ENCODE results near the gene MKNK2. TPM values are rescaled to one million over a fixed set of nuclear protein-coding genes. Genes with fewer than 3 reads are reported as not detected.

MKNK2 gene
- total and polyA plus RNA-seq, 2 of the 13 experiments (the other 11 are each of a cell fraction or from before 2014, with no cell fraction given): 44.9 to 112 TPM

- TF ChIP-seq MLX (CRISPR knock-in tag; IDR thresholded peaks at IDR 0.05) (peak; percentile 71; the same call in 1 of the 2 replicates), ZC3H13 (CRISPR knock-in tag; IDR thresholded peaks at IDR 0.05) (0 out of 2 replicates have a peak, but pooled peaks have one; percentile 36), ZFP82 (CRISPR knock-in tag; IDR thresholded peaks at IDR 0.05; ENCODE audit: borderline replicate concordance) (0 out of 2 replicates have a peak, but pooled peaks have one; percentile 37), ATF7 (IDR thresholded peaks at IDR 0.05) (peak; percentile 29; the same call in 1 of the 2 replicates), ATF7 (CRISPR knock-in tag; IDR thresholded peaks at IDR 0.05) (peak; percentile 71), ZNF709 (CRISPR knock-in tag; IDR thresholded peaks at IDR 0.05) (peak; percentile 61; the same call in 1 of the 2 replicates), TFAP4 (IDR thresholded peaks at IDR 0.05; ENCODE audit: borderline replicate concordance, low read depth) (peak; percentile 77; the same call in 1 of the 2 replicates), FOXP4 (CRISPR knock-in tag; IDR thresholded peaks at IDR 0.05) (peak; percentile 69), CREB1 (IDR thresholded peaks at IDR 0.05) (peak; percentile 57; the same call in 1 of the 2 replicates), CREB1 (CRISPR knock-in tag; IDR thresholded peaks at IDR 0.05) (peak; percentile 86; the same call in 1 of the 2 replicates), ATF5 (CRISPR knock-in tag; IDR thresholded peaks at IDR 0.05; ENCODE audit: low read depth) (0 out of 2 replicates have a peak, but pooled peaks have one; percentile 53), SNAPC4 (CRISPR knock-in tag; IDR thresholded peaks at IDR 0.05) (peak; percentile 45; the same call in 1 of the 2 replicates), NR2F2 (IDR thresholded peaks at IDR 0.05; ENCODE audit: borderline replicate concordance, low read depth) (peak; percentile 63; the same call in 1 of the 2 replicates), KDM2A (CRISPR knock-in tag; IDR thresholded peaks at IDR 0.05; ENCODE audit: borderline replicate concordance, low read depth) (peak; percentile 56; the same call in 1 of the 2 replicates)
Observed at GRCh38 chr19:2086695-2087620, 35.9 kb upstream of the MKNK2 start (continued).

Measured in HepG2 (cell line).